H9 (cell line): Measurements from ENCODE around the gene SCAF4. TPM values are rescaled to one million over a fixed set of nuclear protein-coding genes. Genes with fewer than 3 reads are reported as not detected.

ENCODE experiments used
- DNase-seq: peaks from one replicate; pipeline ENCODE4 v3.0.0-alpha.2; 2017
- H2AFZ ChIP-seq: one replicate; pipeline ENCODE4 v1.6.1; 2013; ENCODE audit warnings: mild to moderate bottlenecking, low read length, control low read depth, moderate library complexity
- H2AK5ac ChIP-seq: 2 replicates; pipeline ENCODE4 v1.6.1; 2013; ENCODE audit warnings: low read length, control low read depth, mixed read lengths; ENCODE audit not compliant: insufficient read length
- H2BK120ac ChIP-seq: one replicate; pipeline ENCODE4 v1.6.1; 2013; ENCODE audit warnings: low read depth, mild to moderate bottlenecking, low read length, control low read depth, inconsistent platforms; ENCODE audit not compliant: poor library complexity, severe bottlenecking
- H2BK12ac ChIP-seq: 2 replicates; pipeline ENCODE4 v1.6.1; 2013; ENCODE audit warnings: low read length, control low read depth, mixed read lengths, low read depth; ENCODE audit not compliant: insufficient read length
- H2BK15ac ChIP-seq: 2 replicates; pipeline ENCODE4 v1.6.1; 2013; ENCODE audit warnings: low read depth, low read length, control low read depth
- H2BK20ac ChIP-seq: one replicate; pipeline ENCODE4 v1.6.1; 2013; ENCODE audit warnings: low read depth, mild to moderate bottlenecking, low read length, control low read depth, inconsistent platforms; ENCODE audit not compliant: poor library complexity, severe bottlenecking
- H2BK5ac ChIP-seq: 2 replicates; pipeline ENCODE4 v1.6.1; 2013; ENCODE audit warnings: low read length, control low read depth, mixed read lengths; ENCODE audit not compliant: insufficient read length
- H3K14ac ChIP-seq: 2 replicates; pipeline ENCODE4 v1.6.1; 2013; ENCODE audit warnings: low read length, control low read depth; ENCODE audit not compliant: insufficient read depth
- H3K18ac ChIP-seq: 2 replicates; pipeline ENCODE4 v1.6.1; 2013; ENCODE audit warnings: low read depth, mild to moderate bottlenecking, mixed read lengths, low read length, control low read depth; ENCODE audit not compliant: insufficient read length
- H3K23ac ChIP-seq: 2 replicates; pipeline ENCODE4 v1.6.1; 2013; ENCODE audit warnings: low read length, control low read depth, mixed read lengths, low read depth; ENCODE audit not compliant: insufficient read length
- H3K23me2 ChIP-seq: 2 replicates; pipeline ENCODE4 v1.6.1; 2013; ENCODE audit warnings: low read depth, mild to moderate bottlenecking, mixed read lengths, low read length, control low read depth; ENCODE audit not compliant: insufficient read length, poor library complexity, severe bottlenecking
- H3K27ac ChIP-seq: 2 replicates; pipeline ENCODE4 v1.5.1; 2013; ENCODE audit warnings: low read length, control low read depth, mixed read lengths, low read depth; ENCODE audit not compliant: insufficient read length
- H3K27me3 ChIP-seq: 2 replicates; pipeline ENCODE4 v1.6.1; 2013; ENCODE audit warnings: low read length, control low read depth, inconsistent platforms; ENCODE audit not compliant: insufficient read depth
- H3K4ac ChIP-seq: 2 replicates; pipeline ENCODE4 v1.6.1; 2013; ENCODE audit warnings: low read depth, mild to moderate bottlenecking, control low read depth, inconsistent platforms, low read length, moderate library complexity
- H3K4me1 ChIP-seq: 2 replicates; pipeline ENCODE4 v1.6.1; 2013; ENCODE audit warnings: low read length, control low read depth, inconsistent platforms; ENCODE audit not compliant: insufficient read depth
- H3K4me2 ChIP-seq: 2 replicates; pipeline ENCODE4 v1.6.1; 2013; ENCODE audit warnings: low read length, control low read depth, mixed read lengths; ENCODE audit not compliant: insufficient read length, insufficient read depth
- H3K56ac ChIP-seq: 2 replicates; pipeline ENCODE4 v1.6.1; 2013; ENCODE audit warnings: low read depth, mild to moderate bottlenecking, mixed read lengths, low read length, control low read depth; ENCODE audit not compliant: insufficient read length
- H3K79me1 ChIP-seq: 2 replicates; pipeline ENCODE4 v1.6.1; 2013; ENCODE audit warnings: low read depth, mild to moderate bottlenecking, moderate library complexity, low read length, control low read depth, inconsistent platforms; ENCODE audit not compliant: insufficient read depth, poor library complexity, severe bottlenecking
- H3K79me2 ChIP-seq: 2 replicates; pipeline ENCODE4 v1.6.1; 2013; ENCODE audit warnings: low read length, control low read depth, inconsistent platforms; ENCODE audit not compliant: insufficient read depth
- H3K9ac ChIP-seq: 2 replicates; pipeline ENCODE4 v1.6.1; 2013; ENCODE audit warnings: low read length, control low read depth, mixed read lengths; ENCODE audit not compliant: insufficient read length; ENCODE audit errors: extremely low read depth
- H3K9me3 ChIP-seq: one replicate; pipeline ENCODE4 v1.6.1; 2013; ENCODE audit warnings: low read depth, low read length, inconsistent platforms; ENCODE audit not compliant: control insufficient read depth
- H3T11ph ChIP-seq: one replicate; pipeline ENCODE4 v1.6.1; 2013; ENCODE audit warnings: mild to moderate bottlenecking, low read length, control low read depth, inconsistent platforms
- H4K20me1 ChIP-seq: one replicate; pipeline ENCODE4 v1.6.1; 2013; ENCODE audit not compliant: control insufficient read depth, insufficient read length, insufficient read depth
- H4K5ac ChIP-seq: 2 replicates; pipeline ENCODE4 v1.6.1; 2013; ENCODE audit warnings: low read depth, mild to moderate bottlenecking, mixed read lengths, low read length, control low read depth; ENCODE audit not compliant: insufficient read length
- H4K8ac ChIP-seq: replicated peaks from 2 replicates; pipeline ENCODE4 v1.6.1; 2013; ENCODE audit warnings: low read length, control low read depth, mixed read lengths, low read depth; ENCODE audit not compliant: insufficient read length
- H4K91ac ChIP-seq: 2 replicates; pipeline ENCODE4 v1.6.1; 2013; ENCODE audit warnings: low read depth, mild to moderate bottlenecking, moderate library complexity, mixed read lengths, low read length, control low read depth; ENCODE audit not compliant: insufficient read length
- H3K27ac Mint-ChIP-seq, 3 experiments: 2 replicates in 2 of 3; 3 replicates in 1 of 3; pipeline ENCODE4 v1.8.0; 2020 to 2021; ENCODE audit warnings: mixed read lengths in 3 of 3, mild to moderate bottlenecking in 1 of 3, moderate library complexity in 1 of 3
- H3K27me3 Mint-ChIP-seq: 2 replicates; pipeline ENCODE4 v1.8.0; 2021; ENCODE audit warnings: low read depth, mild to moderate bottlenecking, moderate library complexity, mixed read lengths
- H3K36me3 Mint-ChIP-seq, 3 experiments: 2 replicates in 2 of 3; 3 replicates in 1 of 3; pipeline ENCODE4 v1.8.0; 2020 to 2021; ENCODE audit warnings: low read depth in 3 of 3, mixed read lengths in 3 of 3; ENCODE audit not compliant: insufficient read depth in 1 of 3
- H3K4me1 Mint-ChIP-seq, 2 experiments: 2 replicates each; pipeline ENCODE4 v1.8.0; 2020; ENCODE audit warnings: mixed read lengths in 2 of 2
- H3K4me3 Mint-ChIP-seq, 2 experiments: 2 replicates in 1 of 2; 3 replicates in 1 of 2; pipeline ENCODE4 v1.8.0; 2020 to 2021; ENCODE audit warnings: mild to moderate bottlenecking in 2 of 2, mixed read lengths in 2 of 2, moderate library complexity in 1 of 2
- H3K9me3 Mint-ChIP-seq, 2 experiments: 2 replicates in 1 of 2; 3 replicates in 1 of 2; pipeline ENCODE4 v1.8.0; 2020; ENCODE audit warnings: mild to moderate bottlenecking in 2 of 2, mixed read lengths in 2 of 2, moderate library complexity in 1 of 2
- WGBS: extraction: QIAGEN DNeasy Blood & Tissue Kit; methylation state at CpG from one replicate; pipeline ENCODE4 v1.1.7; 2013; ENCODE audit warnings: missing lambda C conversion rate, low lambda C conversion rate, mixed read lengths; ENCODE audit not compliant: insufficient read length; ENCODE audit errors: extremely low coverage; 5-methylcytosine and 5-hydroxymethylcytosine counted together
- total RNA-seq: library from RNA; stranded (reverse); gene quantifications from 2 replicates; pipeline ENCODE4 v1.2.1, GENCODE V29; 2021
- TF ChIP-seq, protein P1 (sequence below): fragments of 200-600 bp; sonication (generic); conservative IDR thresholded peaks from 3 replicates; pipeline ENCODE4 v1.8.0; 2021; ENCODE audit warnings: antibody characterized with exemption, mild to moderate bottlenecking

The SCAF4 gene
- total RNA-seq, 1 experiment from 2014 or later: 76.8 TPM

DNA sequence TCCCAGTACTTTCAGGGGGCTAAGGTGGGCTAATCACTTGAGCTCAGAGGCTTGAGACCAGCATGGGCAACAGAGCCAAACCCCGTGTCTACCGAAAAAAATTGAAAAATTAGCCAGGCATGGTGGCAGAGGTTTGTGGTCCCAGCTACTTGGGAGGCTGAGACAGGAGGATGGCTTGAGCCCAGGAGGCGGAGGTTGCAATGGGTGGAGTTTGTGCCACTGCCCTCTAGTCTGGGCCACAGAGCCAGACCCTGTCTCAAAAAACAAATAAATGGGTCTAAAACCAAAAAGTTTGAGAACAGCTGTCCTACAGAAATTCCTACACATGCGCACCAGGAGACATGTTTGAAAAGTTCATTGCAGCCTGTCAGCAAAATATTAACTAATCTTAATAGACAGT lies 5.5 kb downstream of the SCAF4 start:
- H2BK120ac ChIP-seq: no peak overlapping the region
- peaks cover 4 to 11% (median 9%) of the 10 kb centered on the region in 3 experiments; a peak in 5 of 7 replicates for H3K36me3 Mint-ChIP-seq
- no peak overlapping the region for H4K91ac ChIP-seq
- no peak overlapping the region for H3K18ac ChIP-seq
- H2BK15ac ChIP-seq: no peak overlapping the region
- peaks cover 72% of the 10 kb centered on the region for H3K79me2 ChIP-seq
- no peak overlapping the region for H2AFZ ChIP-seq
- H3K4me3 Mint-ChIP-seq: no peak overlapping the region
- no peak overlapping the region for H2AK5ac ChIP-seq
- H3K27me3 Mint-ChIP-seq: no peaks in the 10 kb centered on the region
- no peaks in the 10 kb centered on the region for H3K79me1 ChIP-seq
- no peak overlapping the region for H3K56ac ChIP-seq
- TF ChIP-seq, protein P1, sequence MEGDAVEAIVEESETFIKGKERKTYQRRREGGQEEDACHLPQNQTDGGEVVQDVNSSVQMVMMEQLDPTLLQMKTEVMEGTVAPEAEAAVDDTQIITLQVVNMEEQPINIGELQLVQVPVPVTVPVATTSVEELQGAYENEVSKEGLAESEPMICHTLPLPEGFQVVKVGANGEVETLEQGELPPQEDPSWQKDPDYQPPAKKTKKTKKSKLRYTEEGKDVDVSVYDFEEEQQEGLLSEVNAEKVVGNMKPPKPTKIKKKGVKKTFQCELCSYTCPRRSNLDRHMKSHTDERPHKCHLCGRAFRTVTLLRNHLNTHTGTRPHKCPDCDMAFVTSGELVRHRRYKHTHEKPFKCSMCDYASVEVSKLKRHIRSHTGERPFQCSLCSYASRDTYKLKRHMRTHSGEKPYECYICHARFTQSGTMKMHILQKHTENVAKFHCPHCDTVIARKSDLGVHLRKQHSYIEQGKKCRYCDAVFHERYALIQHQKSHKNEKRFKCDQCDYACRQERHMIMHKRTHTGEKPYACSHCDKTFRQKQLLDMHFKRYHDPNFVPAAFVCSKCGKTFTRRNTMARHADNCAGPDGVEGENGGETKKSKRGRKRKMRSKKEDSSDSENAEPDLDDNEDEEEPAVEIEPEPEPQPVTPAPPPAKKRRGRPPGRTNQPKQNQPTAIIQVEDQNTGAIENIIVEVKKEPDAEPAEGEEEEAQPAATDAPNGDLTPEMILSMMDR: no peak
- peaks cover 3% of the 10 kb centered on the region for H3K23me2 ChIP-seq
- no peak overlapping the region for H2BK12ac ChIP-seq
- H4K5ac ChIP-seq: no peak overlapping the region
- no peak overlapping the region for H3K4ac ChIP-seq
- no peak overlapping the region for H3K14ac ChIP-seq
- H3K27ac ChIP-seq: no peak overlapping the region
- H3K9me3 Mint-ChIP-seq: no peaks in the 10 kb centered on the region
- no peak overlapping the region for H3K23ac ChIP-seq
- H3K9me3 ChIP-seq: no peaks in the 10 kb centered on the region
- peaks cover 29 to 31% of the 10 kb centered on the region in 2 experiments for H3K4me1 Mint-ChIP-seq
- H3T11ph ChIP-seq: no peak overlapping the region
- H2BK20ac ChIP-seq: no peak overlapping the region
- H3K4me1 ChIP-seq: peaks cover 3% of the 10 kb centered on the region; the same call in 1 of the 2 replicates
- DNase-seq: no peak
- H3K9ac ChIP-seq: no peak overlapping the region
- H3K4me2 ChIP-seq: no peak overlapping the region
- H3K27me3 ChIP-seq: no peaks in the 10 kb centered on the region
- no peak overlapping the region for H4K8ac ChIP-seq
- no peak overlapping the region for H2BK5ac ChIP-seq
- no CpG with 5 or more reads among the region's 4 CpGs for WGBS
- H3K27ac Mint-ChIP-seq: no peak overlapping the region
- no peaks in the 10 kb centered on the region for H4K20me1 ChIP-seq
